Measurements from ENCODE around the gene FAM13A. TPM values are rescaled to one million over a fixed set of nuclear protein-coding genes. Genes with fewer than 3 reads are reported as not detected.

Gene FAM13A
- total and polyA plus RNA-seq, 12 donors = 10.1 to 61.6 (median 29.1) TPM

DNA sequence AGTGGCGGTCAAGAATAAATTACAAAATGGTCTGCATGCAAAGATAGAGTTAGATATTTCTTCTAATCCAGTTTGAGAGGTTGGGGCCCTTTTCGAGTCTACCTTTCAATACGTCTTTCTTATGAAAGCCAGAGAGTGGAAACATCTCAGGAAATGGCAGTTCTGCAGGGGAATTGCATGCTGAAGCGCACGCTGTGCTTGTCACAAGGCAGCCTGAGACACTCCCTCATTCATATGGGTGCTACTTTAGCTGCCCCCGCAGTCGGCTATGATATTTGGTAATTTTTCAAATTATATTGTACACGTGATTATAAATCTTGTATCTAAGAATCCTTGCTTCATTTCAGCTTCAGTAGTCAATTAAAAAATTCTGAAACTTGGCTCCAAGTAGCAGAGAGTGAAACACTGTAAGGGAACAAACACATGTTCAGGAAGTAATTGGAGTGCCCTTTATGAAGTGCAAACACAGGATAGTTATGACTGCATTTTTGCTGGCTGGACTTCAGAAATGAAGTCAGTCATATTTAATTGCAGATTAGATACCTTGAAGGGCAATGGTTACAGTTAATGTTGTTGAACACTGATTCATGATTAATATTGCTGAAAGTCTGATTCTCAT, 213.8 kb downstream of the FAM13A start:
- DNase-seq = no peak
- 79 to 87% (median 86%) methylated on average over 8 of the region's 8 CpGs for WGBS, 4 donors
- Histone ChIP-seq H3K4me3 (no peak overlapping the region), H3K27me3 (no peaks in the 10 kb centered on the region), H3K36me3 (replicated peaks in 1 of 2) (no peaks in the 10 kb centered on the region), H3K27ac (no peak overlapping the region), H3K9me3 (replicated peaks in 1 of 3) (peaks cover 0 to 5% (median 0%) of the 10 kb centered on the region in 3 donors), H3K4me1 (replicated peaks in 1 of 2) (peaks cover 12% of the 10 kb centered on the region in 2 donors)
- TF ChIP-seq, protein P1, sequence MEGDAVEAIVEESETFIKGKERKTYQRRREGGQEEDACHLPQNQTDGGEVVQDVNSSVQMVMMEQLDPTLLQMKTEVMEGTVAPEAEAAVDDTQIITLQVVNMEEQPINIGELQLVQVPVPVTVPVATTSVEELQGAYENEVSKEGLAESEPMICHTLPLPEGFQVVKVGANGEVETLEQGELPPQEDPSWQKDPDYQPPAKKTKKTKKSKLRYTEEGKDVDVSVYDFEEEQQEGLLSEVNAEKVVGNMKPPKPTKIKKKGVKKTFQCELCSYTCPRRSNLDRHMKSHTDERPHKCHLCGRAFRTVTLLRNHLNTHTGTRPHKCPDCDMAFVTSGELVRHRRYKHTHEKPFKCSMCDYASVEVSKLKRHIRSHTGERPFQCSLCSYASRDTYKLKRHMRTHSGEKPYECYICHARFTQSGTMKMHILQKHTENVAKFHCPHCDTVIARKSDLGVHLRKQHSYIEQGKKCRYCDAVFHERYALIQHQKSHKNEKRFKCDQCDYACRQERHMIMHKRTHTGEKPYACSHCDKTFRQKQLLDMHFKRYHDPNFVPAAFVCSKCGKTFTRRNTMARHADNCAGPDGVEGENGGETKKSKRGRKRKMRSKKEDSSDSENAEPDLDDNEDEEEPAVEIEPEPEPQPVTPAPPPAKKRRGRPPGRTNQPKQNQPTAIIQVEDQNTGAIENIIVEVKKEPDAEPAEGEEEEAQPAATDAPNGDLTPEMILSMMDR (IDR thresholded peaks at IDR 0.05) = no peak
- TF ChIP-seq POLR2A (IDR thresholded peaks at IDR 0.05) = no peak
- intact Hi-C loops (cut with DNase I) = no loop called here

DNA sequence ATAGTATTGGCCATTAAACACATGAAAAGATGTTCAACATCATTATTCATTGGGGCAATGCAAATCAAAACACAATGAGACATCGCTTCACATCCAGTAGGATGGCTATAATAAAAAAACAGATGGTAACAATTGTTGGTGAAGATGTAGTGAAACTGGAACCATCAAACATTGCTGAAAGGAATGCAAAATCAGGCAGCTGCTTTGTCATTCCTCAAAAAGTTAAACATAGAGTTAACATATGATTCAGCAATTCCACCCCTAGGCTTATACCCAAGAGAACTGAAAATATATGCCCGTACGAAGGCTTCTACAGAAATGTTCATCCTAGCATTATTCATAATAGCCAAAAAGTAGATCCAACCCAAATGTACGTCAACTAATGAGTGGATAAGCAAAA, 215.3 kb downstream of the FAM13A start:
- no peaks in the 10 kb centered on the region for H3K27me3 ChIP-seq
- intact Hi-C loops (cut with DNase I) = no loop called here
- 93 to 97% (median 95%) methylated on average over 4 of the region's 4 CpGs for WGBS, 4 donors

DNA sequence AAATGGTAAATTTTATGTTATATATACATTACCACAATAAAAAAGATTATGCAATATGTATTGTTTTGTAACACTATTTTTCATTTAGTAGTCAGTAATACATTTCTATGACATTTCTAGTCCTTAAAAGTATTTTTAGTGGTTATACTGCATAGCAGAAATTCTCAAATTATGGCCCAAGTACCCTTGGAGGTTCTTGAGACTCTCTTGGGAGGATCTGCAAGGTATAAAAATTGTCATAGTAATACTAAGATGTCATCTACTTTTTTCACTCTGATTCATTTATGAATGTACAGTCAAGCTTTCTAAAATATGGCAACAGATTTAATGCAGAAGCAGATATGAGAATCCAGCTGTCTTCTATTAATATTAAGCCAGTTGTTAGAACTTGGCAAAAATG, 220.8 kb downstream of the FAM13A start:
- intact Hi-C loops (cut with DNase I) = no loop called here
- Histone ChIP-seq H3K27ac (no peak overlapping the region), H3K27me3 (no peaks in the 10 kb centered on the region), H3K36me3 (replicated peaks in 1 of 2) (no peaks in the 10 kb centered on the region), H3K4me1 (replicated peaks in 1 of 2) (no peaks in the 10 kb centered on the region), H3K9me3 (replicated peaks in 1 of 3) (peaks cover 0 to 5% (median 0%) of the 10 kb centered on the region in 3 donors), H3K4me3 (no peak overlapping the region)
- no peak for DNase-seq
- TF ChIP-seq POLR2A (IDR thresholded peaks at IDR 0.05) = no peak
- TF ChIP-seq, protein P1 (IDR thresholded peaks at IDR 0.05) = no peak

More for the DNA sequence above, 215.3 kb downstream of the FAM13A start:
- Histone ChIP-seq H3K36me3 (replicated peaks in 1 of 2) (no peaks in the 10 kb centered on the region), H3K9me3 (replicated peaks in 1 of 3) (peaks cover 0 to 5% (median 0%) of the 10 kb centered on the region in 3 donors), H3K4me3 (no peak overlapping the region), H3K27ac (no peak overlapping the region), H3K4me1 (replicated peaks in 1 of 2) (peaks cover 12% of the 10 kb centered on the region in 2 donors)
- TF ChIP-seq, protein P1 (IDR thresholded peaks at IDR 0.05) = no peak
- DNase-seq = no peak

DNA sequence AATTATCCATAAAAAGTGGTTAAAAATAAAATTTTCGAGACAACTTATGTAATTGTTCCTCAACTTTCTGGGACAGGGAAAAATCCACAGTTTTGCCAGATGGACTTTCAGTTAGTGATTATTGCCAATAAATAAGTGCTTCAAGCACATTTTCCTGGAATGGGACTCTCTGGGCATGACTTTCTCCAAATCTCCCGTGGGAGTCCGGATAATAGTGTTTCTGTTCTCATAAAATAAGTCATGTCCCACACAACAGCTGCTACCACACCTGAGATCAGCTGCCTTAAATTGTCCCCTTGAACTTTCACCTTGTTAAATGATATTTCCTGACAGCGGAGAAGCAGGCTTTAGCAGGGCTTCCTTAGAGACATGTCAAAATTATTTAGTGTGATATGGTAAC, 226.0 kb downstream of the FAM13A start:
- no peak overlapping the region for H3K27ac ChIP-seq
- WGBS, 4 donors = 63 to 79% (median 68%) methylated on average over 4 of the region's 4 CpGs
- H3K36me3 ChIP-seq (replicated peaks in 1 of 2) = no peaks in the 10 kb centered on the region
- no peaks in the 10 kb centered on the region for H3K27me3 ChIP-seq
- H3K9me3 ChIP-seq (replicated peaks in 1 of 3) = no peaks in the 10 kb centered on the region
- no peak overlapping the region for H3K4me3 ChIP-seq
- DNase-seq = no peak
- intact Hi-C loops (cut with DNase I) = no loop called here
- no peak for TF ChIP-seq POLR2A (IDR thresholded peaks at IDR 0.05)
- TF ChIP-seq, protein P1 (IDR thresholded peaks at IDR 0.05) = no peak
- no peaks in the 10 kb centered on the region for H3K4me1 ChIP-seq (replicated peaks in 1 of 2)
